SK-N-SH treated with all-trans-retinoic acid at 6 μM for 48 hours (cell line): ENCODE data around the gene CBFA2T3.

Experiments
- ARNTL ChIP-seq: fragments of 450-650 bp; formaldehyde crosslinking; IDR thresholded peaks from 2 replicates; pipeline ENCODE4 v1.5.0; 2020; ENCODE audit warnings: low read depth, mild to moderate bottlenecking, moderate library complexity, borderline replicate concordance
- BACH2 ChIP-seq: fragments of 250-450 bp; sonication (Bioruptor Pico); IDR thresholded peaks from 2 replicates; pipeline ENCODE4 v1.9.0; 2021; ENCODE audit warnings: mild to moderate bottlenecking, borderline replicate concordance
- ESRRG ChIP-seq: fragments of 250-450 bp; sonication (Bioruptor Pico); IDR thresholded peaks from 2 replicates; pipeline ENCODE4 v1.6.1; 2021; ENCODE audit warnings: mild to moderate bottlenecking
- GLIS3 ChIP-seq: fragments of 250-450 bp; sonication (Bioruptor Pico); IDR thresholded peaks from 2 replicates; pipeline ENCODE4 v1.5.0; 2020; ENCODE audit warnings: mild to moderate bottlenecking, moderate library complexity
- ISL1 ChIP-seq: fragments of 250-450 bp; sonication (Bioruptor Pico); IDR thresholded peaks from 2 replicates; pipeline ENCODE4 v2.1.2; 2022; ENCODE audit warnings: mild to moderate bottlenecking, moderate library complexity
- RARB ChIP-seq: fragments of 250-450 bp; sonication (Bioruptor Pico); IDR thresholded peaks from 2 replicates; pipeline ENCODE4 v1.8.0; 2021; ENCODE audit warnings: mild to moderate bottlenecking, moderate library complexity
- TOX ChIP-seq: fragments of 250-450 bp; sonication (Bioruptor Pico); IDR thresholded peaks from 2 replicates; pipeline ENCODE4 v1.8.0; 2021; ENCODE audit warnings: mild to moderate bottlenecking, moderate library complexity, borderline replicate concordance
- ZC3H10 ChIP-seq: fragments of 250-450 bp; sonication (Bioruptor Pico); IDR thresholded peaks from 2 replicates; pipeline ENCODE4 v1.5.1; 2021; ENCODE audit warnings: mild to moderate bottlenecking, moderate library complexity
- ZFP30 ChIP-seq: fragments of 450-650 bp; formaldehyde crosslinking; IDR thresholded peaks from 2 replicates; pipeline ENCODE4 v1.5.0; 2022; ENCODE audit warnings: mild to moderate bottlenecking, moderate library complexity
- TF ChIP-seq, protein P1 (sequence below): fragments of 250-450 bp; sonication (Bioruptor Pico); IDR thresholded peaks from 2 replicates; pipeline ENCODE4 v1.5.0; 2020; ENCODE audit warnings: mild to moderate bottlenecking, moderate library complexity
- TF ChIP-seq, protein P2 (sequence below): fragments of 250-450 bp; sonication (Bioruptor Pico); IDR thresholded peaks from 2 replicates; pipeline ENCODE4 v1.8.0; 2020; ENCODE audit warnings: mild to moderate bottlenecking, moderate library complexity, borderline replicate concordance
- TF ChIP-seq, protein P3 (sequence below): fragments of 250-450 bp; sonication (Bioruptor Pico); IDR thresholded peaks from 2 replicates; pipeline ENCODE4 v1.5.1; 2020; ENCODE audit warnings: low read depth, mild to moderate bottlenecking, moderate library complexity

DNA sequence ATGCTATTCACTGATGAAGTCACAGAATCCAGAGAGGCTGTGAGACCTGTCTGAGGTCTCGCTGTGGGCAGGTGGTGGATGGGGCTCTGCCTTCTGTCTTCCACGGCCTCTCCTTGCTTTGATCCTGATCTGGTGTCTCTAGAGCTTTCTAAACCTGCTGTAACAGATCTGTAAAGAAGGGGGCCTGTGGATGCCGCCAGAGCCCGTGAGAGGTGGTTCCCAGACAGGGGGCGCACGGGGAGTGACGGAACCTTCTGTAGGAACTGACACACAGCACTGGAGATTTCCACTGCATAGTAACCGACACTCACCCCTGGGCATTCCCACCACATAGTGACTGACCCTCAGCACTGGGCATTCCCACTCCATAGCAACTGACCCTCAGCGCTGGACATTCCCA, 16.0 kb downstream of the CBFA2T3 start:
- no peak for TF ChIP-seq GLIS3 (CRISPR knock-in tag)
- TF ChIP-seq ZC3H10 (CRISPR knock-in tag), result no peak
- TF ChIP-seq, protein P1, sequence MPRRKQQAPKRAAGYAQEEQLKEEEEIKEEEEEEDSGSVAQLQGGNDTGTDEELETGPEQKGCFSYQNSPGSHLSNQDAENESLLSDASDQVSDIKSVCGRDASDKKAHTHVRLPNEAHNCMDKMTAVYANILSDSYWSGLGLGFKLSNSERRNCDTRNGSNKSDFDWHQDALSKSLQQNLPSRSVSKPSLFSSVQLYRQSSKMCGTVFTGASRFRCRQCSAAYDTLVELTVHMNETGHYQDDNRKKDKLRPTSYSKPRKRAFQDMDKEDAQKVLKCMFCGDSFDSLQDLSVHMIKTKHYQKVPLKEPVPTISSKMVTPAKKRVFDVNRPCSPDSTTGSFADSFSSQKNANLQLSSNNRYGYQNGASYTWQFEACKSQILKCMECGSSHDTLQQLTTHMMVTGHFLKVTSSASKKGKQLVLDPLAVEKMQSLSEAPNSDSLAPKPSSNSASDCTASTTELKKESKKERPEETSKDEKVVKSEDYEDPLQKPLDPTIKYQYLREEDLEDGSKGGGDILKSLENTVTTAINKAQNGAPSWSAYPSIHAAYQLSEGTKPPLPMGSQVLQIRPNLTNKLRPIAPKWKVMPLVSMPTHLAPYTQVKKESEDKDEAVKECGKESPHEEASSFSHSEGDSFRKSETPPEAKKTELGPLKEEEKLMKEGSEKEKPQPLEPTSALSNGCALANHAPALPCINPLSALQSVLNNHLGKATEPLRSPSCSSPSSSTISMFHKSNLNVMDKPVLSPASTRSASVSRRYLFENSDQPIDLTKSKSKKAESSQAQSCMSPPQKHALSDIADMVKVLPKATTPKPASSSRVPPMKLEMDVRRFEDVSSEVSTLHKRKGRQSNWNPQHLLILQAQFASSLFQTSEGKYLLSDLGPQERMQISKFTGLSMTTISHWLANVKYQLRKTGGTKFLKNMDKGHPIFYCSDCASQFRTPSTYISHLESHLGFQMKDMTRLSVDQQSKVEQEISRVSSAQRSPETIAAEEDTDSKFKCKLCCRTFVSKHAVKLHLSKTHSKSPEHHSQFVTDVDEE (CRISPR knock-in tag), result no peak
- TF ChIP-seq RARB (CRISPR knock-in tag), result no peak
- no peak for TF ChIP-seq ISL1
- TF ChIP-seq, protein P2, sequence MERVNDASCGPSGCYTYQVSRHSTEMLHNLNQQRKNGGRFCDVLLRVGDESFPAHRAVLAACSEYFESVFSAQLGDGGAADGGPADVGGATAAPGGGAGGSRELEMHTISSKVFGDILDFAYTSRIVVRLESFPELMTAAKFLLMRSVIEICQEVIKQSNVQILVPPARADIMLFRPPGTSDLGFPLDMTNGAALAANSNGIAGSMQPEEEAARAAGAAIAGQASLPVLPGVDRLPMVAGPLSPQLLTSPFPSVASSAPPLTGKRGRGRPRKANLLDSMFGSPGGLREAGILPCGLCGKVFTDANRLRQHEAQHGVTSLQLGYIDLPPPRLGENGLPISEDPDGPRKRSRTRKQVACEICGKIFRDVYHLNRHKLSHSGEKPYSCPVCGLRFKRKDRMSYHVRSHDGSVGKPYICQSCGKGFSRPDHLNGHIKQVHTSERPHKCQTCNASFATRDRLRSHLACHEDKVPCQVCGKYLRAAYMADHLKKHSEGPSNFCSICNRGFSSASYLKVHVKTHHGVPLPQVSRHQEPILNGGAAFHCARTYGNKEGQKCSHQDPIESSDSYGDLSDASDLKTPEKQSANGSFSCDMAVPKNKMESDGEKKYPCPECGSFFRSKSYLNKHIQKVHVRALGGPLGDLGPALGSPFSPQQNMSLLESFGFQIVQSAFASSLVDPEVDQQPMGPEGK, result no peak
- no peak for TF ChIP-seq ARNTL (CRISPR knock-in tag)
- TF ChIP-seq BACH2 (CRISPR knock-in tag), result no peak
- no peak for TF ChIP-seq ZFP30 (CRISPR knock-in tag)
- no peak for TF ChIP-seq TOX (CRISPR knock-in tag)
- no peak for TF ChIP-seq ESRRG (CRISPR knock-in tag)
- TF ChIP-seq, protein P3, sequence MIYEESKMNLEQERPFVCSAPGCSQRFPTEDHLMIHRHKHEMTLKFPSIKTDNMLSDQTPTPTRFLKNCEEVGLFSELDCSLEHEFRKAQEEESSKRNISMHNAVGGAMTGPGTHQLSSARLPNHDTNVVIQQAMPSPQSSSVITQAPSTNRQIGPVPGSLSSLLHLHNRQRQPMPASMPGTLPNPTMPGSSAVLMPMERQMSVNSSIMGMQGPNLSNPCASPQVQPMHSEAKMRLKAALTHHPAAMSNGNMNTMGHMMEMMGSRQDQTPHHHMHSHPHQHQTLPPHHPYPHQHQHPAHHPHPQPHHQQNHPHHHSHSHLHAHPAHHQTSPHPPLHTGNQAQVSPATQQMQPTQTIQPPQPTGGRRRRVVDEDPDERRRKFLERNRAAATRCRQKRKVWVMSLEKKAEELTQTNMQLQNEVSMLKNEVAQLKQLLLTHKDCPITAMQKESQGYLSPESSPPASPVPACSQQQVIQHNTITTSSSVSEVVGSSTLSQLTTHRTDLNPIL (CRISPR knock-in tag), result no peak
